GM19455 (cell line): ENCODE measurements around the gene CCDC174.
"Not testable (repeated sequence)": the region's sequence is repeated elsewhere in the genome, so short reads cannot be mapped to it uniquely, and the experiment has no call there.

ENCODE experiments used
- ATAC-seq: cut with Tn5 transposase; IDR thresholded peaks from one replicate; pipeline ENCODE4 v1.9.1; 2021; ENCODE audit not compliant: unreplicated experiment

The CCDC174 gene

GRCh38 chr3:14649466-14649865, 2.1 kb upstream of the CCDC174 start:
- no peak for ATAC-seq

DNA sequence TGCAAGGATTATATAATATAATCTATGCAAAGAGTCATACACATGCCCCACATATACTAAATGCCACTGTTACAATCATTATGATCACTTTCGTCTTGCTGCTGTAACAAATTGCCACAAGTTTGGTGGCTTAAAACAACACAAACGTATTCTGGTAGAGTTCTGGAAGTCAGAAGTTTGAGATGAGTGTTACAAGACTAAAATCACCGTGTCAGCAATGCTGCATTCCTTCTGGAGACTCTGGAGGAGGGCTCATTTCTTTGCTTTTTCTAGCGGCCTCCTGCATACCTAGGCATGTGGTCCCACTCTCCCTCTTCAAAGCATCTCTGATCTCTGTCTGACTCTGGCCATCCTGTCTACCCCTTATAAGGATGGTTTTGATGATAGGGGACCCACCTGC, 1.4 kb upstream of the CCDC174 start:
- no peak for ATAC-seq

GRCh38 chr3:14652360-14652907, 872 bp downstream of the CCDC174 start:
- not testable (repeated sequence) for ATAC-seq

DNA sequence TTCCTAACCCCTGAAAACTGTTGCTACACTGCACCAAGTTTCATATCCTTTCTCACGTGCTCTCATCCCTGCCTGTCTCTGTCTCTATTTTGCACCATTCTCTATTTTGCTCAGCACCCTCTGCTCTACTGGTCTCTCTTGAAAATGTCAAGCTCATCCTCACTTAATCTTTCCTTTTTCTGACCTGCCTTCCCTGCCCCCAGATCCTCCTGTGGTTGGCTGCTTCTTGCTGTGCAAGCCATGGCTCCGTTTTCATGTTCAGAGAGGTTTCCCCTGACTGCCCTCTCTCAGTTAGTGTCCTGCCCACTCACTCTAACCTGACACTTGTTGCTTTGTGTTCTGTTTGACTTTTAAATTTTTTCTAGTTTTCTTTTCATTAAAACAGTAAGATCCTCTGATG, 6.0 kb downstream of the CCDC174 start:
- ATAC-seq = no peak

DNA sequence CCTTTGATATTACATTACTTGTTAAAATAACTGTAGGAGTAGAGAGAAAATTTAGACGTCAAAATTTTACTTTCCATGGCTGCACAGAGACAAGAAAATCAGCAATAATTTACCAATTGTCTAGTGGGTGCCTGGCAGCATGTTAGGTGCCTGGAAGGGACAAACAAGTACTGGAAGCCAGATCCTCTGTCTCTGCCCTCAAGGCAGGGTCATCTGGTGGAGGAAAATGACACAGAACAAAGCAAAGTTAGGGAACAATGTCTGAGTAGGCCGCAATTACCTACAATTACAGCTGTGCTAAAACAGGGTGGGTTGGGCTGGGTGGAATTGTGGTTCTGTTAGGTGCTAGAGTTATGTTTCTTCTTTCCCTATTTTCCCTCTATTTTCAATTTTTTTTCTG, 7.4 kb downstream of the CCDC174 start:
- no peak for ATAC-seq

DNA sequence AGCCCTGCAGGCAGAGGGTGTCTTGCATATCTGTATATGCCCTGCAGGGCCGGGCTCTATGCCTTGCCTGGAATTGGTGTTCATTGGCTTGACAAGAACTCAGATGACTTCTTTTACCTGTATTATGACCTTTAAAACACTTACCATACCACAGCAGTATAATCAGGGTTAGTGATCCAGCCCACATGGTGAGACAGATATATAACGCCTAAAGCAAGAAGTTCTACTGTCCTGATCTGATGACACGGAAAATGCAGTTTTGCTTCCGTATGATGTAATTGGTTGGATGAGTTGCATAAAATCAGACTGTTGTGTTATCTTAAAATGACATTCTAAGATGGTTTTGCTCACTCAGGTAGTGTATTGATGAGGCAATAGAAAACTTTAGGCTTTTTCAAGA, 9.4 kb downstream of the CCDC174 start:
- ATAC-seq = no peak

GRCh38 chr3:14663396-14664135, 12.0 kb downstream of the CCDC174 start:
- ATAC-seq = no peak

- ATAC-seq = no peak
Measured at GRCh38 chr3:14664170-14664569, 12.6 kb downstream of the CCDC174 start.

DNA sequence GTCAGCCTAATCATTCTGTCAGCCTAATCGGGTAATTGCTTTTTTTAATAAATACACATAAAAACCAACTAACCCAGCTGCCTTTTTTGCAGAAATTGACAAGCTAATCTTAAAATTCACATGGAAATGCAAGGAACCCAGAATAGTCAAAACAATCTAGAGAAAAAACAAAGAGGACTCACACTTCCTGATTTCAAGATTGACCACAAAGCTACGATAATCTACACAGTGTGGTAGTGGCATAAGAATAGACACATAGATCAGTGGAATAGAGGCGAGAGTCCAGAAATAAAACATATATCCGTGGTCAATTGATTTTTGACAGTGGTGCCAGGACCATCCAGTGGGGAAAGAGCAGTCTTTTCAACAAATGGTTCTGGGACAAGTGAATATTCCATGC, 21.0 kb downstream of the CCDC174 start:
- ATAC-seq = no peak

DNA sequence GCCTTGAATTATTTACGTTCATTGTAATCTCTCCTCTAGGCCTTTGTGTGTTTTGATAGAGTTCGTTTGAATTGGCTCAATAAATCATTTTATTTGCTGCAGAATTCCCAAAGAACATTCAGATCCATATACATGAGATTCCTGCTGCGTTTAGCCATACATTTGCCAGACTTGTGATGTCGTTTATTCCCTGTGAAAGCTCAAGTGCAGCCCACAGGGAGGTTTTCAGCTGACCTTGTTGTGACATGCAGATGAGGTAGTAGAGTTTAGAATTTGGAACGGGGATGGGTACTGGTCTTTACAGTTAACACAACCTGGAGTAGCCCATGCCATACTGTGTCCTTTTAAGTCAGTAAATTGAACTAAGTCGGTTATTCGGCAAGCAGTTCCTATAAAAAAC, 23.3 kb downstream of the CCDC174 start, which contains the start of gene C3orf20:
C3orf20 (plus strand) TSS at position 301 of the 400 bp plus-strand sequence. CDS start 7,573 bp downstream, outside the sequence.
- no peak for ATAC-seq

DNA sequence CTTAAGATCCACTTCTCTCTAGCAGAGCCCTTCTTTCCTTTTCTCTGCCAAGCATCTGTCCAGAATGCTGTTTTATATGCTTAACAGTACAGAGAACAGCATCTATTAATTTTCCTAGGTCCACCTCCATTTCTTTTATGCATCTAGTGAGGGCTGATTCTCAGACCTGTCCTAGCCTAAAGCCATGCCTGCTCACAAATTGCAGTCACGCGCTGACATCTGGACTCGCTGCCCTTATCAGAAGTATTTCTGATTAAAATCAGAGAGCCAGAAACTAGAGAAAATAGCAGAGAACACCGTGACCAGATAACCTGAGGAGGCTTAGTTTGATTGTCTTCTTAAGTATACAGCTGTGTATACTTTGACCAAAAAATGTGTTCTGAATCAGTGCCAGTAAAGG, 25.3 kb downstream of the CCDC174 start:
- ATAC-seq = no peak

DNA sequence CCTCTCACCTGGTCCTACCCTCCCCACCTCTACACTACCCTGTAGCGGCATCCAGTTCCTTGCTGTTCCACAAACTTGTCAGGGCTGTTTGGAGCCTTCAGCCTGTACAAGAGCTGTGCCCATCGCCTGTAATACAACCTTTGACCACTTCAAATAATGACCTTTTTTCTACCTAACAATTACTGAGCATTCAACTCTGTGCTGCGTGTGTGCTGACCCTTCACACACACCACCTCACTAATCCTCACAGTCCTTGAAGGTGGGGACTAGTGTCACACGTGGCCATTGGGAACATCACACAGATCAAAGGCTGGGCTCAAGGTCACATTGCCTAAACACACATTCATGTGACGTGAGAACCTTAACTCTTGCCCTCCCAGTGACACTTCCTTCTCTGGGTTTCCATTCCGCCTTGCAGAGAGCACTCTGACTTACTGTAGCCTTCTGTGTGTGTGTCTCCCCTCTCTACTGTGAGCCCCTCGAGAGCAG, 26.5 kb downstream of the CCDC174 start:
- no peak for ATAC-seq

GRCh38 chr3:14680115-14680514, 28.6 kb downstream of the CCDC174 start:
- ATAC-seq = no peak

- ATAC-seq = no peak
Measured at GRCh38 chr3:14680716-14681115, 29.2 kb downstream of the CCDC174 start.

DNA sequence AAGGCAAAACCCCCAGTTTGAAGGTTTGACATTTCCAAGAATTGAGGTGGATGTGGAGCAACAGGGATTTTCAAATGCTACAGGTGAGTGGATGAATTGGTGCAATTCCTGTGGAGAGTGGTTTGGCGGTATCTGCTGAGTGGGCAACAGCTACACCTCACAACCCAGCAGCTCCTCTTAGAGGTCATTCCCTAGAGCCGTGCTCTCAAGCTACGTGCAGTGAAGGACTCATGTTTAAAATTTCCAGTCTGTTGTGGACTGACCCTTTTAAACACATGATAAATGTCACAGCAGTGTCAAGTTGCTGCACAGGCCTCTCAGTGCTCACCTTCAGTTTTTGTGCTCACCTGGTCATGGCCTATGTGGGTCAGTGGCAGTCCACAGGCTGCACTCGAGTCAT, 32.9 kb downstream of the CCDC174 start:
- ATAC-seq = no peak

DNA sequence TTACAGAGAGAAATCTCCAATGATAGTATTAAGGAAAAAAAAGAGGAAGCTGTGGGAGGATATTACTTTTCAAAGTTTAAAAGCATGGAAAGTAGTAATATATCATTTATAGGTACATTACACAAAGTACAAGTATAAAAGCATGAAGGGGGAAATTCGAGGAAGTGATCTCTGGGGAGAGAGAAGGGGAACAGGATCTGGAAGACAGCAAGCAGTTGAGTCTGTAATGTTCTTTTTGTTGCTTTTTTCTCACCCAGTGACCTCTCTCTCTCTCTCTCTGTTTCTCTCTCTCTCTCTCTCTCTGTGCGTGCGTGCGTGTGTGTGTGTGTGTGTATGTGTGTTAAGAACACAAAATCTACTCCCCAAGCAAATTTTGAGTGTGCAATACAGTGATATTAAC, 33.6 kb downstream of the CCDC174 start:
- no peak for ATAC-seq

DNA sequence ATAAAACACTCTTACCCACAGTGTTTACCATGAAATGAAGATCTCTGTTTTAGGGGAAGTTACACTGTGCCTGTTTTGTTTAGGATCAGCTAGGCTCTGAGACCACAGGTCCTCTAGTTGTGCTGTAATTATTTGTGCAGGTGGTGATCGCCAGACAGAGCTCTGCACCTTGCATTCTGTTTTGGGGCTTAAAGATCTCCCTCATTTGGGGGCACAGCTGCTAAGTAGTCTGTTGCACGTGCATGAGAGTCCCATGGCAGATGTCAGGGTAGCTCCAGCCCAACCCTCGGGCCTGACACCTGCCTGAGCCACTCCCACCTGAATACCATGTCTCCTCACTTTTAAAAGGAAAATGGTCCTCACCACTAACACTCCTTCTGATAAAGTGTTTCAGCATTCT, 35.8 kb downstream of the CCDC174 start:
- no peak for ATAC-seq

DNA sequence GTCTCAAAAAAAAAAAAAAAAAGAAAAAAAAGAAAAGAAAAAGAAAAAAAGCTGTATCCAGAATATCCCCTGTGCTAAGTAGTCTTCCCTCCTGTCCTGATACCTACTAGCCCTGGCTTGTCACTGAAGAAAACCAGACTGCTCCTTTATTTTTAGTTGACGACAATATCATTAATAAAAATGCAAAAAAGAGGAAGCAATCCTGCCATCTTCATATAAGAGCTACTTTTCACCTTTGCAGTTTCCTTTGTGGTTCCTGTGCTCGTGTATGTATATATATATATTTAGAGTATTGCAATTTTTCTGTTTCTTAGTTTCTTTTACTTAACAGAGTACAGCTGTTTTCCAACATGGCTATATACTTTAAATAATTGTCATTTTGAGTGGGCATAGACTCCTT, 37.0 kb downstream of the CCDC174 start:
- ATAC-seq = peak; percentile 43

- ATAC-seq = no peak
Measured at GRCh38 chr3:14689247-14689980, 37.9 kb downstream of the CCDC174 start.

- ATAC-seq = no peak
Measured at GRCh38 chr3:14691239-14691638, 39.7 kb downstream of the CCDC174 start.

GRCh38 chr3:14691719-14692118, 40.2 kb downstream of the CCDC174 start:
- no peak for ATAC-seq
